ENCODE measurements around the gene NR4A2. TPM values are rescaled to one million over a fixed set of nuclear protein-coding genes. Genes with fewer than 3 reads are reported as not detected.

Gene NR4A2
- total RNA-seq, 4 donors from 2014 or later = 0.83 to 15.9 (median 3.4) TPM

DNA sequence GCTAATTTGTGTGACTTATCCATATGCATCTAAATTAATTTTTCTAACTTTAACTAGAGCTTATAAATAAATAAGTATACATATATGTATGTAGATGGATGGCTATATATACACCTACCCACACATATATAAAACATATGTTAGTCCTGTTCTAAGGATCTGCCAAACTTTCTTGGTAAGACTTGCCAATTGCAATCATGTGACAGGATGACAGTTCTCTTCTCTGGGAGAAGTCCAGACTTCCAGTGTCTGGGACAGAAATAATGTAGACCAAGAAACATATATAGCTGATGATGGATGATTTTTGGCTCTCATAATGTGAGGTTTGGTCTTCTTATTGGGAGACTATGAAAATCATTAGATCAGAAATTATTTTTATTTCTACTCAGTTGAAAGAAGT, 30.6 kb upstream of the NR4A2 start:
- Histone ChIP-seq H3K27ac (no peak overlapping the region), H3K4me1 (no peaks in the 10 kb centered on the region), H3K36me3 (no peaks in the 10 kb centered on the region), H3K27me3 (no peaks in the 10 kb centered on the region), H3K9me3 (no peaks in the 10 kb centered on the region), H3K4me3 (no peak overlapping the region)
- TF ChIP-seq, protein P1, sequence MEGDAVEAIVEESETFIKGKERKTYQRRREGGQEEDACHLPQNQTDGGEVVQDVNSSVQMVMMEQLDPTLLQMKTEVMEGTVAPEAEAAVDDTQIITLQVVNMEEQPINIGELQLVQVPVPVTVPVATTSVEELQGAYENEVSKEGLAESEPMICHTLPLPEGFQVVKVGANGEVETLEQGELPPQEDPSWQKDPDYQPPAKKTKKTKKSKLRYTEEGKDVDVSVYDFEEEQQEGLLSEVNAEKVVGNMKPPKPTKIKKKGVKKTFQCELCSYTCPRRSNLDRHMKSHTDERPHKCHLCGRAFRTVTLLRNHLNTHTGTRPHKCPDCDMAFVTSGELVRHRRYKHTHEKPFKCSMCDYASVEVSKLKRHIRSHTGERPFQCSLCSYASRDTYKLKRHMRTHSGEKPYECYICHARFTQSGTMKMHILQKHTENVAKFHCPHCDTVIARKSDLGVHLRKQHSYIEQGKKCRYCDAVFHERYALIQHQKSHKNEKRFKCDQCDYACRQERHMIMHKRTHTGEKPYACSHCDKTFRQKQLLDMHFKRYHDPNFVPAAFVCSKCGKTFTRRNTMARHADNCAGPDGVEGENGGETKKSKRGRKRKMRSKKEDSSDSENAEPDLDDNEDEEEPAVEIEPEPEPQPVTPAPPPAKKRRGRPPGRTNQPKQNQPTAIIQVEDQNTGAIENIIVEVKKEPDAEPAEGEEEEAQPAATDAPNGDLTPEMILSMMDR (IDR thresholded peaks at IDR 0.05) = no peak
- TF ChIP-seq POLR2A (IDR thresholded peaks at IDR 0.05) = no peak
- DNase-seq = no peak
- intact Hi-C loops (cut with DNase I; ENCODE audit: low total_unique reads) = no loop called here

DNA sequence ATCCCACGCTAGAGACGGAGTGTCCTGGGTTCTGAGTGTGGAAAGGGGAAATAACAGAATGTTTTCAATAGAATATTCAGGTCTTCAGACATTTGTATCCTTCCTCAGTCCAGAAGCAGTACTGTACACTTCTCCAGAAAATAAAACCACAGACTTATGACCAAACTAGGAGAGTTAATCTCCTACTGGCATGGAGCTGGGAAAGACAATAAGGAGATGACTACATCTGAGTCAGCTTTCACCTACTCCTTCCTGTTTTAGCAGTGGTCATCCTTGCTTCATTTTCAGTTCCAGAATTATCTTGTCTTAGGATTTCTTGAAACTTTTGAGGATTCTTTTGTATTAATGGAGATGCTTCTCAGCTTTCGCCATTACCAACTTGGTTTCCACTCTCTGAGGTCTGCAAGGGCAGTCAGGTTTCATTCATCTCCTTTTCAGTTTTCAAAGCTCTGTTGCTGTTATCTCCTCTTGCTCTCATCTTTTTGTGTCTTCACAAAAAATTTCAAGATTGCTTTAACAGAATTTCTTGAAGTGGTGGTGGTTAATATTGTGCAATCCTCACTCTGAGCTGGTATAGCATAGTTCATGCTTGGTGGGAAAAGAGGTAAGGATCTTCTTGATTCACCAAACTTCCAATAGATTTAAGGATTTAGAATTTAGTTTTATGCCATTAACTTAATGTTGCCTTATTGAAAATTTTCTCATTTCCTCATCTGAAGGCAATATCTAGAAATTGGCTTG, 23.7 kb upstream of the NR4A2 start:
- no peak for DNase-seq
- H3K27me3 ChIP-seq = no peaks in the 10 kb centered on the region
- H3K4me3 ChIP-seq = no peak overlapping the region
- TF ChIP-seq, protein P1 (IDR thresholded peaks at IDR 0.05) = no peak
- TF ChIP-seq POLR2A (IDR thresholded peaks at IDR 0.05) = no peak
- no peaks in the 10 kb centered on the region for H3K9me3 ChIP-seq
- H3K27ac ChIP-seq = no peak overlapping the region
- H3K36me3 ChIP-seq = no peaks in the 10 kb centered on the region
- H3K4me1 ChIP-seq = no peaks in the 10 kb centered on the region
- intact Hi-C loops (cut with DNase I; ENCODE audit: low total_unique reads) = no loop called here

DNA sequence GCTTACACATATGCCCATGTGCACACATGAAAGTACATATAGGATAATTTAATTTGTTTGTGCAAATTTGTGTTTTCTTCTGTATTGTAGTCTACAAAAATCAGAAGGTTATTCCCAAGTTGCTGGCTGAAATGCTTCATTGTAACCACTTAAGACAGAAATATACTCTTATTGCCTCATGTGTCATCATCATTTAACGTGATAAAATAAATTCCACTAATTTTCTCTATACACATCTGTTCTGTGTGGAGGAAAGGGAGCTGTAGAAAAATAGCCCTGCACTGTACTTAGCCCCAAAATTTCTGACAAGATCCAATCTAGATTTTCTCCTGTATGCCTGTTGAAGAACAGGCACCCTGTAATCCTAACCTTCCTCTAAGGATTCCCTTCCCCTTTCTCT, 20.4 kb upstream of the NR4A2 start:
- no peaks in the 10 kb centered on the region for H3K27me3 ChIP-seq
- DNase-seq = no peak
- no peaks in the 10 kb centered on the region for H3K36me3 ChIP-seq
- TF ChIP-seq, protein P1 (IDR thresholded peaks at IDR 0.05) = no peak
- no peak for TF ChIP-seq POLR2A (IDR thresholded peaks at IDR 0.05)
- H3K4me1 ChIP-seq = no peaks in the 10 kb centered on the region
- H3K9me3 ChIP-seq = no peaks in the 10 kb centered on the region
- H3K4me3 ChIP-seq = no peak overlapping the region
- H3K27ac ChIP-seq = no peak overlapping the region
- intact Hi-C loops (cut with DNase I; ENCODE audit: low total_unique reads) = no loop called here

DNA sequence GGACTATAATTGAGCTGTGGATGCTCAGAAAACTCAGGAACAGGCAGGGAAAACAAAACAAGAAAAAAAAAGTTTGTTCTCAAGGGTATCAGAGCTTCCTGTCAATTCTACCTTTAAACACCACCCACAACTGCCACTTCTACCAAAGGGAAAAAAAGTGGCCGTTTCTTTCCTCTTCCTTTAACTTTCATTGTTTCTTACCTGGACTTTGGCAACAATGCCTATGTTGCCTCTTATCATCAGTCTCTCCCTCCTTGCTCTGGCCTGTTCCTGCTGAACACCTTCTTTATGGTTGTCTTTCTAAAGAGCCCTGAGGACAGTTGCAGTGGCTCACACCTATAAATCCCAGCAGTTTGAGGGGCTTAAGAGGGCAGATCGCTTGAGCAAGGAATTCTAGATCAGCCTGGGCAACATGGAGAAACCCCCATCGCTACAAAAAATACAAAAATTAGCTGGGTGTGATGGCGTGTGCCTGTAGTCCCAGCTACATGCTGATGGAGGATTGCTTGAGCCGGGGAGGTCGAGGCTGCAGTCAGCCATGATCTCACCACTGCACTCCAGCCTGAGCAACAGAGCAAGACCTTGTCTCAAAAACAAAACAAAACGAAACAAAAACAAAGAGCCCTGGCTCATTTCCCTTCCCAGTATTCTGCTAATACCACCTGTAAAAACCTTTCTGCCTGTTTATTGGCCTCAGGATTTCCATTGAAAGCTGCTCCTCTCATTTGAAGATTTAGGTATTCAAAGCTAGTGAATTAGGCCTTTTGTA, 18.0 kb upstream of the NR4A2 start:
- Histone ChIP-seq H3K4me3 (no peak overlapping the region), H3K9me3 (no peaks in the 10 kb centered on the region), H3K27me3 (no peaks in the 10 kb centered on the region), H3K27ac (no peak overlapping the region), H3K4me1 (no peaks in the 10 kb centered on the region), H3K36me3 (no peaks in the 10 kb centered on the region)
- TF ChIP-seq, protein P1 (IDR thresholded peaks at IDR 0.05) = no peak
- no peak for TF ChIP-seq POLR2A (IDR thresholded peaks at IDR 0.05)
- DNase-seq = no peak
- intact Hi-C loops (cut with DNase I; ENCODE audit: low total_unique reads) = no loop called here

DNA sequence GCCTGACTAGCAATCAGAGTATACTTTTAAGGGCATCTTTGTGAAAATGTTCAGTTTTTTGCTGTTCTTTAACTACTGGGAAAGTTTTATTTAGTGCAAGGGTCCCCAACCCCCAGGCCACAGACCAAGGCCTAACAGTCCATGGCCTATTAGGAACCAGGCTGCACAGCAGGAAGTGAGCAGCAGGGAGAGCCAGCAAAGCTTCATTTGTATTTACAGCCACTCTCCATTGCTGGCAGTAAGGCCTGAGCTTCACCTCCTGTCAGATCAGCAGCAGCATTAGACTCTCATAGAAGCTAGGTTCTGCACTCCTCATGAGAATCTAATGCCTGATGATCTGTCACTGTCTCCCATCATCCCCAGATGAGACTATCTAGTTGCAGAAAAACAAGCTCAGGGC, 17.1 kb upstream of the NR4A2 start:
- no peaks in the 10 kb centered on the region for H3K9me3 ChIP-seq
- intact Hi-C loops (cut with DNase I; ENCODE audit: low total_unique reads) = no loop called here
- H3K4me1 ChIP-seq = no peaks in the 10 kb centered on the region
- H3K27me3 ChIP-seq = no peaks in the 10 kb centered on the region
- DNase-seq = no peak
- H3K36me3 ChIP-seq = no peaks in the 10 kb centered on the region
- H3K4me3 ChIP-seq = no peak overlapping the region
- TF ChIP-seq, protein P1 (IDR thresholded peaks at IDR 0.05) = no peak
- no peak for TF ChIP-seq POLR2A (IDR thresholded peaks at IDR 0.05)
- no peak overlapping the region for H3K27ac ChIP-seq
